NCI-H446 treated with DMSO at 0.1 percent for 48 hours (cell line): ENCODE data around the gene DDC.

Experiments used
- DNase-seq: peaks from one replicate; lab custom pipeline; 2025; lab: John Stamatoyannopoulos, UW

Gene DDC

GRCh38 chr7:50564640-50565558, at the start of gene DDC:
Gene DDC, minus strand, starts transcription at chr7:50565405. Its CDS starts 21,320 bp downstream, at chr7:50544085.
- no peak for DNase-seq

- DNase-seq: no peak
These were observed 48.3 kb upstream of the DDC start for GRCh38 chr7:50613473-50613872.

- no peak for DNase-seq
These were observed 47.5 kb upstream of the DDC start for GRCh38 chr7:50612704-50613103.

GRCh38 chr7:50610521-50611277, 45.5 kb upstream of the DDC start:
- no peak for DNase-seq

GRCh38 chr7:50608196-50608906, 43.1 kb upstream of the DDC start:
- no peak for DNase-seq

- DNase-seq: no peak
These were observed 42.4 kb upstream of the DDC start for GRCh38 chr7:50607524-50608125.

- no peak for DNase-seq
These were observed 39.9 kb upstream of the DDC start for GRCh38 chr7:50605059-50605458.

- DNase-seq: no peak
These were observed 38.1 kb upstream of the DDC start for GRCh38 chr7:50603287-50603686.

- DNase-seq: no peak
These were observed 34.2 kb upstream of the DDC start for GRCh38 chr7:50599385-50599784.

GRCh38 chr7:50598460-50599343, 33.5 kb upstream of the DDC start:
- no peak for DNase-seq

- no peak for DNase-seq
These were observed 31.3 kb upstream of the DDC start for GRCh38 chr7:50596484-50596883.

GRCh38 chr7:50595491-50596102, 30.4 kb upstream of the DDC start:
- DNase-seq: no peak

GRCh38 chr7:50594734-50595485, 29.7 kb upstream of the DDC start:
- DNase-seq: no peak

- no peak for DNase-seq
These were observed 28.9 kb upstream of the DDC start for GRCh38 chr7:50594136-50594535.

GRCh38 chr7:50592940-50593339, 27.7 kb upstream of the DDC start:
- no peak for DNase-seq

- DNase-seq: no peak
These were observed 26.6 kb upstream of the DDC start for GRCh38 chr7:50591480-50592438.

GRCh38 chr7:50591098-50591479, 25.9 kb upstream of the DDC start:
- DNase-seq: no peak

GRCh38 chr7:50590535-50590934, 25.3 kb upstream of the DDC start:
- no peak for DNase-seq

GRCh38 chr7:50589364-50589763, 24.2 kb upstream of the DDC start:
- DNase-seq: no peak
